ENCODE measurements around the gene YIF1B.

GRCh38 chr19:38304352-38304865 is 11.3 kb downstream of the YIF1B start:
- TF ChIP-seq CTCF (IDR thresholded peaks at IDR 0.05) (no peak), POLR2A (IDR thresholded peaks at IDR 0.05; ENCODE audit: low read depth) (no peak), POLR2AphosphoS5 (IDR thresholded peaks at IDR 0.05) (no peak), EP300 (IDR thresholded peaks at IDR 0.05) (no peak)
